ENCODE measurements around the gene USP3. TPM values are rescaled to one million over a fixed set of nuclear protein-coding genes. Genes with fewer than 3 reads are reported as not detected.

Gene USP3
- total and polyA plus RNA-seq, 9 of the 15 experiments (the other 6 are each of a cell fraction or from before 2014, with no cell fraction given) = 17.3 to 54.3 (median 34.8) TPM

DNA sequence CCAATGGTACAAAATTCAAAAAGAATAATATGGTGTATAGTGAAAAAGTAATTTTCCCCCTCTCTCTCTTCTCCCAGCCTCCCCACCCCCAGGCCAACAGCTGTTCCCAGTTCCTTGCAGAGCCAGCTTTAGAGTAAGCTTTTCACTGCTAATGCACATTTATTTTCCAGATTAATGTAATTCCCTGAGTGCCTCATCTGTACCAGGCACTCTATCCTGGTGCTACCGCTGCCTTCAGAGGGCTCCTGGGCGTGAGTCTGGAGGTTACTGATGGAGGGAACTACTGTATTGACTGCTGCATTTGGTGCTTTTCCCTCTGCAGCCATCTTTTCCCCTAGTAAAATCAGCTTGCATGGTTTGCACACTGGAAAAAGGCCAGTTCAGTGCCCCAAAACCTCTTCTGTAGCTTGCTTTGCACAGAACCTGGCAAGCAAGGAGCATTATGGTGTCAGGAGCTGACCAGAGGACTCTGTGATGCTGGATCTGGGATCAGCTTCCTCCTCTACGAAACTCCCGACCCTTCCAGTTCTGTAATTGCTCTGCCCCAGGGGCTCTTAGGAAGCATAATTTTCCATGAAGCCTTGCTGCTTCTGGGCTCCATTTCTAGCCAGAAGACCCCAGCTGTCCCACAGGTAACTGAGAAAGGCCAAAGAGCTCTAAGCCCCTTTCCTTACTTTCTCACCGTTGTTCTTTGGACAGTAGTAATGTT is 8.5 kb upstream of the USP3 start:
- no peaks in the 10 kb centered on the region for H3K79me2 ChIP-seq (ENCODE audit: control insufficient read depth, insufficient read depth, low read length)
- ChIA-PET CTCF (ENCODE audit: low intra/inter-chr PET ratio) (no interaction called here), POLR2A (interaction anchor here (0.6 to 2.0 kb wide), 3 partner anchors 8 to 598 kb away, joined by 3 to 10 read pairs (median 3); partner anchors contain the start of genes CIAO2A and USP3)
- FAIRE-seq (no peak), ATAC-seq (no peak), DNase-seq (ENCODE audit: extremely low read depth in 1 of 4, low spot score in 3 of 4) (no peak)
- in situ Hi-C loops (cut with MboI) = no loop called here
- WGBS (ENCODE audit: insufficient coverage, low coverage, missing lambda C conversion rate) = 23% methylated on average over 5 of the region's 5 CpGs
- H3K4me1 ChIP-seq (replicated peaks in 1 of 2; ENCODE audit: control insufficient read depth in 2 of 2, insufficient read depth in 2 of 2, low read length in 2 of 2) = peaks cover 0 to 10% of the 10 kb centered on the region in 2 experiments; a peak in 4 of 5 replicates
- H3K4me2 ChIP-seq (ENCODE audit: insufficient read depth, low read length) = no peak overlapping the region
- no peaks in the 10 kb centered on the region for H3K36me3 ChIP-seq (ENCODE audit: control insufficient read depth, insufficient read depth, low read length)
- BruUV-seq (replicated peaks) = no TSS peak
- no peaks in the 10 kb centered on the region for H3K9me3 ChIP-seq (replicated peaks; ENCODE audit: control insufficient read depth, insufficient read depth, low read depth, low read length)
- no peak overlapping the region for H2AFZ ChIP-seq (ENCODE audit: low read depth, low read length)
- H3K4me3 ChIP-seq = no peak overlapping the region
- no peak overlapping the region for H3K27ac ChIP-seq (ENCODE audit: extremely low read depth, low read depth, low read length)
- no peaks in the 10 kb centered on the region for H3K27me3 ChIP-seq (ENCODE audit: control insufficient read depth in 2 of 2, insufficient read depth in 2 of 2, low read length in 2 of 2)
- TF ChIP-seq SAFB2 (IDR thresholded peaks at IDR 0.05; ENCODE audit: borderline replicate concordance, low read depth, low read length, severe bottlenecking) (no peak), STAT5A (IDR thresholded peaks at IDR 0.05; ENCODE audit: borderline replicate concordance, low read length) (no peak), JUN (IDR thresholded peaks at IDR 0.05; ENCODE audit: borderline replicate concordance, low read depth, low read length) (no peak), JUN (CRISPR knock-in tag; IDR thresholded peaks at IDR 0.05; ENCODE audit: borderline replicate concordance) (no peak), MCM3 (IDR thresholded peaks at IDR 0.05) (no peak), SLC30A9 (CRISPR knock-in tag; IDR thresholded peaks at IDR 0.05) (no peak), NCOA6 (IDR thresholded peaks at IDR 0.05) (no peak), ELF4 (CRISPR knock-in tag; IDR thresholded peaks at IDR 0.05) (no peak), ILF3 (IDR thresholded peaks at IDR 0.05; ENCODE audit: borderline replicate concordance) (no peak), ZNF717 (CRISPR knock-in tag; IDR thresholded peaks at IDR 0.05) (no peak), ZNF589 (CRISPR knock-in tag; IDR thresholded peaks at IDR 0.05; ENCODE audit: low read depth) (no peak), THRB (CRISPR knock-in tag; conservative IDR thresholded peaks at IDR 0.05) (no peak)
- TF ChIP-seq, protein P1, sequence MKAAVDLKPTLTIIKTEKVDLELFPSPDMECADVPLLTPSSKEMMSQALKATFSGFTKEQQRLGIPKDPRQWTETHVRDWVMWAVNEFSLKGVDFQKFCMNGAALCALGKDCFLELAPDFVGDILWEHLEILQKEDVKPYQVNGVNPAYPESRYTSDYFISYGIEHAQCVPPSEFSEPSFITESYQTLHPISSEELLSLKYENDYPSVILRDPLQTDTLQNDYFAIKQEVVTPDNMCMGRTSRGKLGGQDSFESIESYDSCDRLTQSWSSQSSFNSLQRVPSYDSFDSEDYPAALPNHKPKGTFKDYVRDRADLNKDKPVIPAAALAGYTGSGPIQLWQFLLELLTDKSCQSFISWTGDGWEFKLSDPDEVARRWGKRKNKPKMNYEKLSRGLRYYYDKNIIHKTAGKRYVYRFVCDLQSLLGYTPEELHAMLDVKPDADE (conservative IDR thresholded peaks at IDR 0.05; ENCODE audit: control insufficient read depth, low read depth, low read length) = no peak
- H3K9me1 ChIP-seq (ENCODE audit: control insufficient read depth, insufficient read depth, low read length) = no peaks in the 10 kb centered on the region
- H4K20me1 ChIP-seq (replicated peaks; ENCODE audit: control insufficient read depth, insufficient read depth, low read length) = no peaks in the 10 kb centered on the region
- intact Hi-C loops (cut with micrococcal nuclease) = no loop called here
- no peak overlapping the region for H3K9ac ChIP-seq (ENCODE audit: insufficient read depth in 1 of 2, low read depth in 2 of 2, low read length in 2 of 2)

All from K562 (cell line).